ENCODE data around the gene HDAC7.

HDAC7 gene

GRCh38 chr12:47733142-47733541, 86.6 kb downstream of the HDAC7 start:
- no peak for DNase-seq
- intact Hi-C loops (cut with DNase I): no loop called here

All from head of caudate nucleus (tissue), 42 donors.